Measurements from ENCODE around the gene CCR2. TPM values are rescaled to one million over a fixed set of nuclear protein-coding genes. Genes with fewer than 3 reads are reported as not detected.

The CCR2 gene
- polyA plus RNA-seq, 1 experiment, result not detected

DNA sequence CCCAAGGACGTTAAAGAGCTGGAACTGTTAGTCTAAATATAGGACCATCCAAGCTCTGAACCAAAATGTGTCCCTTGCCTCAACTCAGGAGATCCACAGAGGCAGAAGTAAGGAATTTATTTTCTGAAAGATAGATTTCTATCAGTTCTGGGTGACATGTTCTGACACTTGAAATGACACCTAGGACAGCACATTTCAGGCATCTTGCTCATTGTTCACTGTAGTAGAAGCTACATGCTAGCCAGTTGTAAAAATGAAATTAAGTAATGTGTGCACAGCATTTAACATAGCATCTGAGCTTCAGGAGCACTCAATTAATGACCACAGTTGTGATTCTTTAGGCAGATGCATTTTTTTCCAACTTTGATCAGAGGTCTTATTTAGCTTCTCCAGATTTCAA, 567 bp downstream of the CCR2 start:
- Histone ChIP-seq H3K36me3 (ENCODE audit: control insufficient read depth, insufficient read depth, low read length) (no peaks in the 10 kb centered on the region), H3K4me3 (ENCODE audit: low read depth, low read length) (no peak overlapping the region), H3K27me3 (ENCODE audit: control insufficient read depth, insufficient read depth, low read length) (peaks cover 6% of the 10 kb centered on the region)
- DNase-seq (ENCODE audit: low read depth), result no peak
- POLR2A ChIA-PET, result no interaction called here
- CTCF ChIA-PET, result interaction anchor here (0.6 to 2.0 kb wide), 4 partner anchors 11 to 136 kb away, joined by 3 to 8 read pairs (median 4); partner anchors contain the start of gene CCR5
- TF ChIP-seq CTCF (IDR thresholded peaks at IDR 0.05; ENCODE audit: insufficient read depth, low read depth, low read length), result no peak

DNA sequence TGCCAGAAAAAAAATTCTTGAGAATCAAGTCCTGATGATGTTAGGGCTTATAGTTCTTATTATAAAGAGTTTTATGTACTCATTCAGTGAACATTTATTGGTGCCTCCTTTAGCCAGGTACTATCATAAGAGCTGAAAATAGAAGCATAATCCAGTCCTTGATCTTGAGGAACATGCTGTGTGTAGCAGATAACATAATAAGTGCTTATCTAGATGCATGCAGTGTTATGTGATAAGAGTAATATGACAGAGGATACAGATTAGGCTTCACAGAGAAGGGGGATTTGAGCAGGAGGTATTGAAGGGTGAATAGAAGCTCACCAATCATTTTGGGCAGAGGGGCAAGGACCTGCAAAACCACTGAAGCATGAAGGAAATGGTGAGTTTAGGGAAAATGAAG, 1.1 kb downstream of the CCR2 start:
- no peak for DNase-seq (ENCODE audit: low read depth)
- no peak for TF ChIP-seq CTCF (IDR thresholded peaks at IDR 0.05; ENCODE audit: insufficient read depth, low read depth, low read length)
- H3K27me3 ChIP-seq (ENCODE audit: control insufficient read depth, insufficient read depth, low read length), result peaks cover 8% of the 10 kb centered on the region
- H3K36me3 ChIP-seq (ENCODE audit: control insufficient read depth, insufficient read depth, low read length), result no peaks in the 10 kb centered on the region
- H3K4me3 ChIP-seq (ENCODE audit: low read depth, low read length), result no peak overlapping the region
- CTCF ChIA-PET, result interaction anchor here (0.9 to 2.0 kb wide), 2 partner anchors 15 to 23 kb away, joined by 4 to 8 read pairs; partner anchors contain the start of gene CCR5
- POLR2A ChIA-PET, result no interaction called here

GRCh38 chr3:46356276-46356675, 2.4 kb downstream of the CCR2 start:
- POLR2A ChIA-PET, result no interaction called here
- TF ChIP-seq CTCF (IDR thresholded peaks at IDR 0.05; ENCODE audit: insufficient read depth, low read depth, low read length), result no peak
- Histone ChIP-seq H3K4me3 (ENCODE audit: low read depth, low read length) (no peak overlapping the region), H3K27me3 (ENCODE audit: control insufficient read depth, insufficient read depth, low read length) (peaks cover 7% of the 10 kb centered on the region), H3K36me3 (ENCODE audit: control insufficient read depth, insufficient read depth, low read length) (no peaks in the 10 kb centered on the region)
- no peak for DNase-seq (ENCODE audit: low read depth)
- CTCF ChIA-PET, result no interaction called here

DNA sequence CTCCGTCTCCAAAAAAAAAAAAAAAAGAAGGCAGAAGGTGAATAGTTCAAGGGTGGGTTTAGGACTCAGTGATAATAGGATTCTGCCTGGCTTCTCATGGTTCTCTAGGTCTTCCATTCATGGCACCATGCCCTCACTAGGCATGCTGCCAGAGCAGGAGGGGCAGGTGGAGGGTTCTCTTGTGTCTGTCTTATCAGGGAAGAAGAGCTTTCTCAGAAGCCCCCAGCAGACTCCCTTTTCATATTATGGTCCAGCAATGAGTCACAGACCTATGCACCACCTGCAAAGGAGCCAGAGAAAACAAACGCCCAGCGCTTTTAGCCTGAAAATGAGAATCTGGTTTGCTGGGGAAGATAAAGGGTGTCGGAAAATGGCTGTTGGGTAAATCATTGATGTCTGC, 3.0 kb downstream of the CCR2 start:
- CTCF ChIA-PET, result no interaction called here
- H3K27me3 ChIP-seq (ENCODE audit: control insufficient read depth, insufficient read depth, low read length), result peaks cover 7% of the 10 kb centered on the region

GRCh38 chr3:46358466-46358865, 4.6 kb downstream of the CCR2 start:
- no peak overlapping the region for H3K4me3 ChIP-seq (ENCODE audit: low read depth, low read length)
- no peaks in the 10 kb centered on the region for H3K36me3 ChIP-seq (ENCODE audit: control insufficient read depth, insufficient read depth, low read length)
- ChIA-PET CTCF (interaction anchor here (1.8 kb wide), 1 partner anchor 12 kb away, joined by 6 read pairs; the partner anchor contains the start of gene CCR5), POLR2A (no interaction called here)
- peaks cover 5% of the 10 kb centered on the region for H3K27me3 ChIP-seq (ENCODE audit: control insufficient read depth, insufficient read depth, low read length)
- DNase-seq (ENCODE audit: low read depth), result no peak
- TF ChIP-seq CTCF (IDR thresholded peaks at IDR 0.05; ENCODE audit: insufficient read depth, low read depth, low read length), result no peak

More for the DNA sequence above, 3.0 kb downstream of the CCR2 start:
- no peak for DNase-seq (ENCODE audit: low read depth)
- no peak for TF ChIP-seq CTCF (IDR thresholded peaks at IDR 0.05; ENCODE audit: insufficient read depth, low read depth, low read length)
- no peaks in the 10 kb centered on the region for H3K36me3 ChIP-seq (ENCODE audit: control insufficient read depth, insufficient read depth, low read length)
- H3K4me3 ChIP-seq (ENCODE audit: low read depth, low read length), result no peak overlapping the region
- POLR2A ChIA-PET, result no interaction called here

Data from BJ (cell line).